Cortex of kidney (tissue), 1 donor: ENCODE measurements around the gene ERBB4.

ENCODE experiments used
- DNase-seq: peaks from one replicate; lab custom pipeline; 2025; lab: John Stamatoyannopoulos, UW

Gene ERBB4

GRCh38 chr2:212538305-212539071, at the start of gene ERBB4:
ERBB4 (minus strand) TSS chr2:212538802; CDS start chr2:212538530, 272 bp downstream.
- DNase-seq = no peak

- DNase-seq = no peak
Observed at GRCh38 chr2:212580117-212580516, 41.5 kb upstream of the ERBB4 start.

- no peak for DNase-seq
Observed at GRCh38 chr2:212556296-212556695, 17.7 kb upstream of the ERBB4 start.

- no peak for DNase-seq
Observed at GRCh38 chr2:212554233-212554632, 15.6 kb upstream of the ERBB4 start.

- no peak for DNase-seq
Observed at GRCh38 chr2:212549941-212550340, 11.3 kb upstream of the ERBB4 start.

- no peak for DNase-seq
Observed at GRCh38 chr2:212549463-212549862, 10.9 kb upstream of the ERBB4 start.

GRCh38 chr2:212548455-212548819, 9.8 kb upstream of the ERBB4 start:
- no peak for DNase-seq

GRCh38 chr2:212547716-212548454, 9.3 kb upstream of the ERBB4 start:
- DNase-seq = no peak

- DNase-seq = no peak
Observed at GRCh38 chr2:212546669-212547068, 8.1 kb upstream of the ERBB4 start.

- DNase-seq = no peak
Observed at GRCh38 chr2:212540341-212540740, 1.7 kb upstream of the ERBB4 start.

- no peak for DNase-seq
Observed at GRCh38 chr2:212539072-212539880, 674 bp upstream of the ERBB4 start.

GRCh38 chr2:212537726-212538304, 787 bp downstream of the ERBB4 start:
- no peak for DNase-seq

GRCh38 chr2:212536817-212537725, 1.5 kb downstream of the ERBB4 start:
- DNase-seq = no peak

- no peak for DNase-seq
Observed at GRCh38 chr2:212535996-212536816, 2.4 kb downstream of the ERBB4 start.

- DNase-seq = no peak
Observed at GRCh38 chr2:212534336-212534735, 4.3 kb downstream of the ERBB4 start.

GRCh38 chr2:212532585-212532984, 6.0 kb downstream of the ERBB4 start:
- DNase-seq = no peak

- DNase-seq = no peak
Observed at GRCh38 chr2:212532087-212532486, 6.5 kb downstream of the ERBB4 start.

GRCh38 chr2:212531499-212531898, 7.1 kb downstream of the ERBB4 start:
- DNase-seq = no peak

- no peak for DNase-seq
Observed at GRCh38 chr2:212530991-212531390, 7.6 kb downstream of the ERBB4 start.

GRCh38 chr2:212530373-212530772, 8.2 kb downstream of the ERBB4 start:
- DNase-seq = no peak
